ENCODE results near the gene SLC9A3.
"Not testable (repeated sequence)": the region's sequence is repeated elsewhere in the genome, so short reads cannot be mapped to it uniquely, and the experiment has no call there.

Gene SLC9A3

GRCh38 chr5:567664-568060, 43.4 kb upstream of the SLC9A3 start:
- no peak overlapping the region for H3K9ac ChIP-seq (ENCODE audit: low read length)

GRCh38 chr5:566636-567309, 42.5 kb upstream of the SLC9A3 start:
- no peaks in the 10 kb centered on the region for H3K36me3 ChIP-seq (ENCODE audit: insufficient read depth, low read length)
- H3K4me1 ChIP-seq (ENCODE audit: insufficient read depth, low read length), result no peaks in the 10 kb centered on the region
- no peak overlapping the region for H3K4me3 ChIP-seq (ENCODE audit: low read depth in 1 of 2, low read length in 2 of 2)
- H3K9me3 ChIP-seq (ENCODE audit: low read length), result no peaks in the 10 kb centered on the region
- no peak overlapping the region for H3K9ac ChIP-seq (ENCODE audit: low read length)
- H3K27ac ChIP-seq (ENCODE audit: low read depth, low read length), result no peak overlapping the region
- peaks cover 0 to 50% of the 10 kb centered on the region in 2 donors for H3K27me3 ChIP-seq (ENCODE audit: control insufficient read depth in 1 of 2, insufficient read depth in 2 of 2, low read length in 2 of 2)

More at GRCh38 chr5:567664-568060, 43.4 kb upstream of the SLC9A3 start:
- no peaks in the 10 kb centered on the region for H3K36me3 ChIP-seq (ENCODE audit: insufficient read depth, low read length)
- H3K27me3 ChIP-seq (ENCODE audit: control insufficient read depth in 1 of 2, insufficient read depth in 2 of 2, low read length in 2 of 2), result peaks cover 0 to 52% of the 10 kb centered on the region in 2 donors
- H3K4me3 ChIP-seq (ENCODE audit: low read depth in 1 of 2, low read length in 2 of 2), result no peak overlapping the region
- no peaks in the 10 kb centered on the region for H3K9me3 ChIP-seq (ENCODE audit: low read length)
- no peak overlapping the region for H3K27ac ChIP-seq (ENCODE audit: low read depth, low read length)
- no peaks in the 10 kb centered on the region for H3K4me1 ChIP-seq (ENCODE audit: insufficient read depth, low read length)

GRCh38 chr5:565782-566440, 41.7 kb upstream of the SLC9A3 start:
- H3K27me3 ChIP-seq (ENCODE audit: control insufficient read depth in 1 of 2, insufficient read depth in 2 of 2, low read length in 2 of 2), result peaks cover 4 to 54% of the 10 kb centered on the region in 2 donors
- H3K9me3 ChIP-seq (ENCODE audit: low read length), result no peaks in the 10 kb centered on the region
- H3K4me1 ChIP-seq (ENCODE audit: insufficient read depth, low read length), result no peaks in the 10 kb centered on the region
- no peak overlapping the region for H3K9ac ChIP-seq (ENCODE audit: low read length)
- H3K36me3 ChIP-seq (ENCODE audit: insufficient read depth, low read length), result no peaks in the 10 kb centered on the region
- H3K27ac ChIP-seq (ENCODE audit: low read depth, low read length), result no peak overlapping the region
- no peak overlapping the region for H3K4me3 ChIP-seq (ENCODE audit: low read depth in 1 of 2, low read length in 2 of 2)

GRCh38 chr5:561408-561807, 37.2 kb upstream of the SLC9A3 start:
- no peak overlapping the region for H3K9ac ChIP-seq (ENCODE audit: low read length)
- H3K27me3 ChIP-seq (ENCODE audit: control insufficient read depth in 1 of 2, insufficient read depth in 2 of 2, low read length in 2 of 2), result peaks cover 4 to 25% of the 10 kb centered on the region in 2 donors
- no peaks in the 10 kb centered on the region for H3K9me3 ChIP-seq (ENCODE audit: low read length)
- no peaks in the 10 kb centered on the region for H3K36me3 ChIP-seq (ENCODE audit: insufficient read depth, low read length)
- no peak overlapping the region for H3K4me3 ChIP-seq (ENCODE audit: low read depth in 1 of 2, low read length in 2 of 2)
- no peaks in the 10 kb centered on the region for H3K4me1 ChIP-seq (ENCODE audit: insufficient read depth, low read length)
- no peak overlapping the region for H3K27ac ChIP-seq (ENCODE audit: low read depth, low read length)

GRCh38 chr5:560792-561166, 36.5 kb upstream of the SLC9A3 start:
- Histone ChIP-seq H3K4me1 (ENCODE audit: insufficient read depth, low read length) (no peaks in the 10 kb centered on the region), H3K4me3 (ENCODE audit: low read depth in 1 of 2, low read length in 2 of 2) (no peak overlapping the region), H3K27ac (ENCODE audit: low read depth, low read length) (no peak overlapping the region), H3K36me3 (ENCODE audit: insufficient read depth, low read length) (no peaks in the 10 kb centered on the region), H3K27me3 (ENCODE audit: control insufficient read depth in 1 of 2, insufficient read depth in 2 of 2, low read length in 2 of 2) (peaks cover 4 to 20% of the 10 kb centered on the region in 2 donors), H3K9ac (ENCODE audit: low read length) (no peak overlapping the region), H3K9me3 (ENCODE audit: low read length) (no peaks in the 10 kb centered on the region)

- H3K27ac ChIP-seq (ENCODE audit: low read depth, low read length), result no peak overlapping the region
- no peak overlapping the region for H3K4me3 ChIP-seq (ENCODE audit: low read depth in 1 of 2, low read length in 2 of 2)
- no peaks in the 10 kb centered on the region for H3K36me3 ChIP-seq (ENCODE audit: insufficient read depth, low read length)
Measured at GRCh38 chr5:558871-559503, 34.7 kb upstream of the SLC9A3 start.

GRCh38 chr5:558326-558725, 34.1 kb upstream of the SLC9A3 start:
- Histone ChIP-seq H3K9ac (ENCODE audit: low read length) (no peak overlapping the region), H3K4me1 (ENCODE audit: insufficient read depth, low read length) (no peaks in the 10 kb centered on the region), H3K36me3 (ENCODE audit: insufficient read depth, low read length) (no peaks in the 10 kb centered on the region), H3K9me3 (ENCODE audit: low read length) (no peaks in the 10 kb centered on the region), H3K27me3 (ENCODE audit: control insufficient read depth in 1 of 2, insufficient read depth in 2 of 2, low read length in 2 of 2) (peaks cover 4 to 14% of the 10 kb centered on the region in 2 donors), H3K4me3 (ENCODE audit: low read depth in 1 of 2, low read length in 2 of 2) (no peak overlapping the region), H3K27ac (ENCODE audit: low read depth, low read length) (no peak overlapping the region)

More at GRCh38 chr5:558871-559503, 34.7 kb upstream of the SLC9A3 start:
- Histone ChIP-seq H3K9ac (ENCODE audit: low read length) (no peak overlapping the region), H3K4me1 (ENCODE audit: insufficient read depth, low read length) (no peaks in the 10 kb centered on the region), H3K27me3 (ENCODE audit: control insufficient read depth in 1 of 2, insufficient read depth in 2 of 2, low read length in 2 of 2) (peaks cover 4 to 14% of the 10 kb centered on the region in 2 donors), H3K9me3 (ENCODE audit: low read length) (no peaks in the 10 kb centered on the region)

GRCh38 chr5:557917-558316, 33.7 kb upstream of the SLC9A3 start:
- not testable (repeated sequence) for H3K9ac ChIP-seq (ENCODE audit: low read length); H3K27ac ChIP-seq (ENCODE audit: low read depth, low read length); H3K36me3 ChIP-seq (ENCODE audit: insufficient read depth, low read length); H3K9me3 ChIP-seq (ENCODE audit: low read length); H3K4me3 ChIP-seq (ENCODE audit: low read depth in 1 of 2, low read length in 2 of 2); H3K4me1 ChIP-seq (ENCODE audit: insufficient read depth, low read length)
- peaks cover 4 to 14% of the 10 kb centered on the region in 2 donors for H3K27me3 ChIP-seq (ENCODE audit: control insufficient read depth in 1 of 2, insufficient read depth in 2 of 2, low read length in 2 of 2)

- peaks cover 4 to 14% of the 10 kb centered on the region in 2 donors for H3K27me3 ChIP-seq (ENCODE audit: control insufficient read depth in 1 of 2, insufficient read depth in 2 of 2, low read length in 2 of 2)
- no peak overlapping the region for H3K4me3 ChIP-seq (ENCODE audit: low read depth in 1 of 2, low read length in 2 of 2)
- H3K9ac ChIP-seq (ENCODE audit: low read length), result no peak overlapping the region
- no peak overlapping the region for H3K27ac ChIP-seq (ENCODE audit: low read depth, low read length)
- H3K36me3 ChIP-seq (ENCODE audit: insufficient read depth, low read length), result no peaks in the 10 kb centered on the region
- no peaks in the 10 kb centered on the region for H3K9me3 ChIP-seq (ENCODE audit: low read length)
- no peaks in the 10 kb centered on the region for H3K4me1 ChIP-seq (ENCODE audit: insufficient read depth, low read length)
Measured at GRCh38 chr5:556909-557441, 32.7 kb upstream of the SLC9A3 start.

GRCh38 chr5:555058-555623, 30.9 kb upstream of the SLC9A3 start:
- Histone ChIP-seq H3K4me3 (ENCODE audit: low read depth in 1 of 2, low read length in 2 of 2) (no peak overlapping the region), H3K27me3 (ENCODE audit: control insufficient read depth in 1 of 2, insufficient read depth in 2 of 2, low read length in 2 of 2) (peaks cover 0 to 8% of the 10 kb centered on the region in 2 donors), H3K4me1 (ENCODE audit: insufficient read depth, low read length) (no peaks in the 10 kb centered on the region), H3K9ac (ENCODE audit: low read length) (no peak overlapping the region), H3K36me3 (ENCODE audit: insufficient read depth, low read length) (no peaks in the 10 kb centered on the region), H3K9me3 (ENCODE audit: low read length) (no peaks in the 10 kb centered on the region), H3K27ac (ENCODE audit: low read depth, low read length) (no peak overlapping the region)

GRCh38 chr5:554284-554988, 30.2 kb upstream of the SLC9A3 start:
- H3K9ac ChIP-seq (ENCODE audit: low read length), result no peak overlapping the region
- H3K27me3 ChIP-seq (ENCODE audit: control insufficient read depth in 1 of 2, insufficient read depth in 2 of 2, low read length in 2 of 2), result peaks cover 0 to 7% of the 10 kb centered on the region in 2 donors
- no peak overlapping the region for H3K27ac ChIP-seq (ENCODE audit: low read depth, low read length)

More at GRCh38 chr5:554284-554988, 30.2 kb upstream of the SLC9A3 start:
- Histone ChIP-seq H3K4me3 (ENCODE audit: low read depth in 1 of 2, low read length in 2 of 2) (no peak overlapping the region), H3K4me1 (ENCODE audit: insufficient read depth, low read length) (no peaks in the 10 kb centered on the region), H3K36me3 (ENCODE audit: insufficient read depth, low read length) (no peaks in the 10 kb centered on the region), H3K9me3 (ENCODE audit: low read length) (no peaks in the 10 kb centered on the region)
